ENCODE data around the gene PNLIPRP2.

PNLIPRP2 gene

DNA sequence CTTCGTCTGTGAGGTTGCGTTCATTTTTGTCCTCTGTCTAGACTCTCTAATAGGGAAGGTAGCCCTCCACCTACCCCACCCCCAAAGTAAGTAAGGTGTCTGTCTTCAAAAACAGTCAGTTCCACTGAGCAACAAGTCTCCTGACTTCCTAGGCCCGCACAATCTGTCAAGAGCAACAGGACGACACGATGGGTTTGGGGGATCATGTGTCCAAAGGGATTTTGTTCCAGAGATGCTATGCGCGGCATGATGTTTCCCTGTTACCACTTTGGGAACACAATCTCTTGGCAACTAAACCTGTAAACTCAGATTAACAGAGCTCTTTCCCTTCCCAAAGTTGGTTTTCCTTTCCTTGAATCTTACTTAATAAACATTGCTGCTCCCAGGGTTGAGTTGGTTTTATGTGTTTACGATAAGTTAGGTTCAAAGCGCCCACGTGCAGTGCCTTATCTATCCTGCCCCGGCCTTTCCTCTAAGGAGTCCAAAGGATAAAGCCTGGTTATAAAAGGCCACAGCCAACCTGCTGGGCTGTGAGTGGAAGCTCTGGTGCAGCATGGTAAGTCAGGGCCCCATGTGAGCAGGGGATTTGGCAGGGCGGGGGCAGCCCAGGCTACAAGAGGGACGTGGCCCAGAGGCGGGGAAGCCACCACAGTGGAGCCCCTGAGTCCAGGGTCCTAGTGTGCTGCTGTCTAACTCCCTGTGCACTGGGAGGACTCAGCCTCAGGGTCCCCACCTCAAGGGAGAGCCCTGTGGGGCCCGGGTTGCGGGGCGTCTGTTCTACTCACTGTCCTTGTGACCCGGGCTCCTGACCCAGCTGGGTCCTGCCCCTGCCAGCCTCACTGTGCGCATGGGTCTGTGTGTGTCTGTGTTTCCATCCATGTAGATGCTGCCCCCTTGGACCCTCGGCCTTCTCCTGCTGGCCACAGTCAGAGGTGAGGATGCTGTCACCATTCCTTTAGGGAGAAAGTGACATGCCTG lies at the start of gene PNLIPRP2:
Gene PNLIPRP2, plus strand, starts transcription at position 531 of the 978 bp plus-strand sequence.
- in situ Hi-C loops (cut with HindIII; ENCODE audit: low sequenced_read_pairs): no loop called here

DNA sequence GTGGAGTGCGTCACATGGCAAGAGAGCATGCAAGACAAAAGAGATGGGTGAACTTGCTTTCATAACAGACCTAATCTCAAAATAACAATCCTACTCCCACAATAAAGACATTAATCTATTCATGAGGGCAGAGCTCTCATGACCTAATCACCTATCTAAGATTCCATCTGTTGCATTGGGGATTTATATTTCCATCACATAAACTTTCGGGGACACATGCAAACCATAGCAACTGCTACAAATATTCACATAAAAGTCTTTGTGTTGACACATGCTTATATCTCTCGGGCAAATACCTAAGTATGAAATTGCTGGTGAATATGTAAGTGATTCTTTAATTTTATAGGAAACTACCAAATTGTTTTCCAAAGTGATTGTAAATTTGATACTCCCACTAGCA lies 46.0 kb upstream of the PNLIPRP2 start:
- in situ Hi-C loops (cut with HindIII; ENCODE audit: low sequenced_read_pairs): no loop called here

DNA sequence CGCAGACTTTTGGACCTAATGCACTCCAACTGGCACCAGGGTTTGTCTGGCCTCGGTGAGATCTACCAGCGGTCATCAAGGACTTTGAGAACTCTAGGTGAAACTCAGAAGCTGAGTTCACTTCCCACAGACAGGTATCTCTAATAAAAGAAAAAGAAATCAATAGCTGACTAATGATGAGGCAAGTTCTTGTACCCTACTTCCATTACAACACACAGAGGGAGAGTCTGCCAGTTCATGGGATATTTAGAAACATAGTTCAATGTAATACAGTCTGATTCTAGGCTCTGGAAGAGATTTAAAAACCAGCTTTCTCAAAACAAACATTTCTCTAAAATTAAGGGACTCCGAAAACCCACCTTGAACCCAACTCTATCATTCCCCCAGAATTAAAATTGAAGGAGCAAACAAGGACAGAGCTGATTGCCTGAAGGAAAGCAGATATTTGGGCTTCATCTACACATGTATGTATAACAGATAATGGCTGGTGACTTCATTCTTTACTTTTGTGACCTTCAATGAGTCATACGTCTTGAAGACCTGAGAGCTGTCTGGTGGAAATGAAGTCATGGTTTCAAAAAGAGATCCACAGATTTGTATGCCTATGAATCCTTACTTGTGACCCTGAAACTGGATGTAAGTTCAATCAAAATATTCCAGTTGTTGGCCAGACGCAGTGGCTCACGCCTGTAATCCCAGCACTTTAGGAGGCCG lies 32.7 kb upstream of the PNLIPRP2 start:
- in situ Hi-C loops (cut with HindIII; ENCODE audit: low sequenced_read_pairs): no loop called here

DNA sequence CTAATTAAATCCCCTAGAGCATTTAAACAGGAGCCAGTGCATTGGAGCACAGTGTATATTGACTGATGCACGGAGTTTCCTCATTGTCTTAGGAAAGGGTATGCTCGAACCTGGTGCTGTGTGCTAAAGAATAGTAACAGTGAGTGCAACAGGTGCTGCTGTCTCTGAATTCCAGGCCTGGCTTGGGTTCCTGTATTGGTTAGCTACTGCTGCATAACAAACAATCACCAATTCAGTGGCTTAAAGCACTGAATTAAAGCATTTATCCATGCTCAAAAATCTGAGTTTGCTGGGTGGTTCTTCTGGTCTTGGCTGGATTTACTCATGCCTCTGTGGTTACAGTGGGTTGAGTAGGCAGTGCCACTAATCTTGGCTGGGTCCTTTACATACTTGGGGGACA lies 31.8 kb upstream of the PNLIPRP2 start:
- in situ Hi-C loops (cut with HindIII; ENCODE audit: low sequenced_read_pairs): no loop called here

DNA sequence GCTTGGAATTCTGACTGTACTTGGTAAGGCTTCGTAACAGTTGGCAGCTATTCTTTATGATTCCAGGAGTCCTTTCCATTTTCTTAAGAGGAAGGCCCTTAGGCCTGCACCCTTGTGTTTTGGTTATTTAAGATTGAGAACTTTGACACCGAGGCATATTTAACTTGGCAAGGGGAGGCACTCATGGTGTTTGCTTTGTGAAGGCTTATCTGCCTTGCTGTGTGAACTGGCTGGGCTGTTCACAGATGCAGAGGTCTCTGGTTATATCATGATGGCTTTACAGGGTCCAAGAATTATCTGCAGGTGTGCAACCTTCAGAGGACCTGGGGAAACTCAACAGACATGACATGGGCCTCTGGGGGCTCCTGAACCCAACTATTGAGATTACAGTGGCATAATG lies 30.8 kb upstream of the PNLIPRP2 start:
- in situ Hi-C loops (cut with HindIII; ENCODE audit: low sequenced_read_pairs): no loop called here

DNA sequence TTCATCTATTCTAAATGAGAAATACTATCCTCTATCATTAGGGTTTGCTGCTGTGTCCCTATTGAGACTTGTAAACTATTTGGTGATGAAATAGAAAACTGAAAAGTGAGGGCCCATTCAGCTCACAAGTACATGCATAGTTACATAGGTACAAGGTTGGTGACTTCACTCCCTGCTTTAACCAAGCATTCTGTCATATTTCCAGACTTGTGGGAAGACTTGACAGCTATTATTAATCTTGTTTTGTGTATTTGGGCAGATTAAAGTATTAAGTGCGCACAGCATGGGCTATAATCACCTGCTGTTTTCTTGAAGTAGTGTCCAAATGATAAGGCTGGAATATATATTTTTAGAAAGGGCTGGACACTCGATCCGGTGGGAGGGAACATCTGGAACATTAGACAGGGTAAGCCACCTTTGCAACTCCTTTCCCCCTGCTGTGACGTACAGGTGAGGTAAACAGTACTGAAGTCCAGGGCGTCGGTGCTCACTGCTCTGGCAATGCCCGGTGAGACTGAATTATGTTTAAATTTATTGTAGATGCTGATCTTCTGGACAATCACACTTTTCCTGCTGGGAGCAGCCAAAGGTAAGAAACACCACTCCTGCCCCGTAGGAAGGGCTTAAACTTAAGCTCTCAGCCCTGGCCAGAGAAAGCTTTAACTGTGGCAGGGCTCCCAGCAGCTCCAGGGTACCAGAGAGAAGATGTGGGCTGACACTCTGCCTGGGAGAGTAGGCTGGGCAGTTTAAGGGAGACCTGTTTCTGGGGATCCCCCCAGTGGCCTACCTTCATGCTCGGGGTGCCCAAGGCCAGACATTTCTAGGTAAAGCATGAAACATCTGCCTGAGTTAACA lies 29.9 kb upstream of the PNLIPRP2 start, which contains the start of gene PNLIPRP1:
Gene PNLIPRP1, plus strand, starts transcription at position 370 of the 855 bp plus-strand sequence. Its CDS starts 171 bp downstream, at position 541.
- in situ Hi-C loops (cut with HindIII; ENCODE audit: low sequenced_read_pairs): no loop called here

DNA sequence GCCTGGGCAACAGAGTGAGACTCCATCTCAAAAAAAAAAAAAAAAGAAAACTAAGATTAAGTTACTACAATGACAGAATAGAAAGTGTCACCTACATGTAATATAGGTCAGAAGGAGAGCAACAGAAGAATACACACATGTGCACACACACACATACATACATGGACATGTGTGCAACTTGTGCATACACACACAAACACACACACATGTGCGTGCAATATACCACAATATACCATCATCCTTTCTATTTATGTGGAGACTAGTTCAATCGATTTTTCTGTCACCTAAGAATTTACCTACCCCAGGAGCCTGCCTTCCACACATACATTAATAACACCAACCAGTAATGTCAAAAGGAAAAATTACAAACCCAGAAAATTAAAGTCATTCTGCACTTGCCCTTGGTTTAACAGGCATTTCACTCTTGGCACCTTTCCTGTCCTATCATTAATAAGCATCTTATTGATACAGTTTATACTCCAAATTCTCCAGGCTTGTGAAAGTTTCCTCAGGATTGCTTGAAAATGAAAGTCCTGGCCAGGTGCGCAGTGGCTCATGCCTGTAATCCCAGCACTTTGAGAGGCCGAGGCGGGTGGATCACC lies 27.5 kb upstream of the PNLIPRP2 start:
- in situ Hi-C loops (cut with HindIII; ENCODE audit: low sequenced_read_pairs): no loop called here

DNA sequence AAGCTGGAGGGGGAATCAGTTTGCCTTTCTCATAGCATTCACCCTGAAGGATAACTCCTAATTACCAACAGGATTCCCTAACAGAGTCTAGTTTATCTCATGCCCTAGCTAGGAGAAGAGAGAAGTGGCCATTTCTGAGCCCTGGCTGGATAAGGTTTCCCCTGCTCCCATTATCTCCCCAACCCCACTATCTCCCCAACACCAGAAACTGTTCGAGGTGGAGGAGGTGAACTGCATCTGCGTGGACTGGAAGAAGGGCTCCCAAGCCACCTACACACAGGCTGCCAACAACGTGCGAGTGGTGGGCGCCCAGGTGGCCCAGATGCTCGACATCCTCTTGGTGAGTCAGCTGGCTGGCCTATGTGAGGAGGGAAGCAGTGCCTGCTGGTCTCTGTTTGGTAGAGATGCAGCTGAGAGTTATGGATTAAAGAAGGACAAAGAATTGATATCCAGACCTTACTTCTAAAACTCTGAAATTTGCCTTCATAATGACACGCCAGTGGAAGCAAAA lies 26.2 kb upstream of the PNLIPRP2 start:
- in situ Hi-C loops (cut with HindIII; ENCODE audit: low sequenced_read_pairs): no loop called here

DNA sequence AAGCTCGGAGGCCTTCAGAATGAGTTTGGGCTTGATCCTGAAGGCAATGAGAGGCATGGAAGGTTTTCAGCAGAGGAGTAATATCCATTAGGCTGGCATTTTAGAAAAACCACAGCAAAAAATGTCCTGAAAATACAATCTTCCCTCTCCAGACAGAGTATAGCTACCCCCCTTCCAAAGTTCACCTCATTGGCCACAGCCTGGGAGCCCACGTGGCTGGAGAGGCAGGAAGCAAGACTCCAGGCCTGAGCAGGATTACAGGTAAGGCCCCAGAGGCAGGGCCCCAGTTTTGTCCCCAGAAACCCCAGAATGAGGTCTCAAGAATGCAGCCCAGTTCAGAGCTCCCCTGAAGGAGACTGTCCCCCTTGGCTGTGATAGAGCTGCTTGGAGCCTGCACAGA lies 24.7 kb upstream of the PNLIPRP2 start:
- in situ Hi-C loops (cut with HindIII; ENCODE audit: low sequenced_read_pairs): no loop called here

DNA sequence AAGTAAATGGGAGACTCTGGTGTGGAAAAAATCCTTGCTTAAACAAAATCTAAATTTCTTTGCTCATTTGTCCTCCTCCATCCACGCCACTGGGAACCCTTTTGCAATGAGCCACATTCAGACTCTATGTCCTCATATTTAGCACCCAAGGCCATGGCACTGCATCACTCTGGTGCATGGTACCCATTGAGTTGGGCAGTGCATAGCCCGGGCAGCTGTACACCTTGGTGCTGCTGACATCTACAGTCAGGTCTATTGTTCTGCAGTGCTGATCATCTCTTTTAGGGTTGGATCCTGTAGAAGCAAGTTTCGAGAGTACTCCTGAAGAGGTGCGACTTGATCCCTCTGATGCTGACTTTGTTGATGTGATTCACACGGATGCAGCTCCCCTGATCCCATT lies 23.2 kb upstream of the PNLIPRP2 start:
- in situ Hi-C loops (cut with HindIII; ENCODE audit: low sequenced_read_pairs): no loop called here

DNA sequence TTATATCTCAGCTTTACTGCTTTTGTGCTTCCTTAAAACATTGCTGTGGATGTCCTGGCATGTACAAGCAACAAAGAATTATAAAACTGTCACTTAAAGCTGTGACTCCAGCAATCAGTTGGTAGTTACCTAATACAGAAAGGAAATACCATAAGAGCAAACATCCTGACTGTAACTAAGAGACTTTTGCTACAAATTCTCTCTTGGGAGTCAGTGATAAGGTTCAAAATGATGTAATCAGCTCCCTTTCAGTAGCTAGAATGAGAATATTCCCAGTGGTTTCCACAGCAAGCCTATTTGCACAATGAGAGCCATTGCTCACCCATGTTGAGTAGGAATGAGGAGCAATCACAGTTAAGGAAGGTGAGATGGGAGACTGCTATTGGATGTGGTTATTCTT lies 22.4 kb upstream of the PNLIPRP2 start:
- in situ Hi-C loops (cut with HindIII; ENCODE audit: low sequenced_read_pairs): no loop called here

DNA sequence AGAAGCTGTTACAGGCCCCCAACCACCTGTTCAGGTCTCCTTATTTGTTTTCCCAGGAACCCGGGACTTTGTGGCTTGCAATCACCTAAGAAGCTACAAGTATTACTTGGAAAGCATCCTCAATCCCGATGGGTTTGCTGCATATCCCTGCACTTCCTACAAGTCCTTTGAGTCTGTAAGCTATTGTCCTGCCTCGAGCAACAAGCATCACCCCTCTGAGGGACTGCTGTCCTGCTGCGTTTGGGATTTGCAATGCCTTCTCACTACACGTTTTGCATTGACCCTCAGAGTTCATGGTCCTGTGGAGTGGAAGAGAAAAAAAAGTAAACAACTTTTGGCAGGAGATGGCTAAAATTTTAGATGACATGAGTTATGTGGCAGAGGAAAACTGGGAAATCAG lies 20.8 kb upstream of the PNLIPRP2 start:
- in situ Hi-C loops (cut with HindIII; ENCODE audit: low sequenced_read_pairs): no loop called here

DNA sequence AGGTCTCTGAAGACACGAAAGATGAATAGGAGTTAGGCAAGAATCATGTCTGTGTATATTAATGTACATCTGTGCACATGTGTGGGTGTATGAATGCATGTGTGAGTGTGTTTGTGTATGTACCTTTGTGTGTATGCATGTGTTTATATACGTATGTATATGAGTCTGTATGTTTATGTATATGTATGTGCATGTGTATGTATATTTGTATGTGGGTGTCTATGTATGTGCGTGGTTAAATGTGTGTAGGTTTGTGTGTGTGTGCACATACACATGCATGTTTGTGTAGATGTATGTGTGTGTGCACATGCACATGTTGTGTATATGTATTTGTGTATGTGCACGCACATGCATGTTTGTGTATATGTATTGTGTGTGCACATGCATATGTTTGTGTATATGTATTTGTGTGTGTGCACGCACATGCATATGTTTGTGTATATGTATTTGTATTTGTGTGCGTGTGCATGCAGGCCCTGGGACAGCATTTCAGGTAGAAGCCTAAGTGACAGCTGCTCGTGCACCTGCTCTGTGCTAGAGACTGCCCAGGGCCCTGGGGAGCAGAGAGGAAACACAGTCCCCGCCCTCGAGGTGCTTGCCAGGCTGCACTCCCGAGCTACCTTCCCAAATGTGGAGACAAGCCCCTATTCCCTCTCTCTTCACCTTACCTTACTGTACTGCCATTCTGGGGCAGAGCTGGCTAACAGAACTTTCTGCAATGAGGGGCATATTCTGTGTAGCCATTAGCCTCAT lies 17.9 kb upstream of the PNLIPRP2 start:
- in situ Hi-C loops (cut with HindIII; ENCODE audit: low sequenced_read_pairs): no loop called here

DNA sequence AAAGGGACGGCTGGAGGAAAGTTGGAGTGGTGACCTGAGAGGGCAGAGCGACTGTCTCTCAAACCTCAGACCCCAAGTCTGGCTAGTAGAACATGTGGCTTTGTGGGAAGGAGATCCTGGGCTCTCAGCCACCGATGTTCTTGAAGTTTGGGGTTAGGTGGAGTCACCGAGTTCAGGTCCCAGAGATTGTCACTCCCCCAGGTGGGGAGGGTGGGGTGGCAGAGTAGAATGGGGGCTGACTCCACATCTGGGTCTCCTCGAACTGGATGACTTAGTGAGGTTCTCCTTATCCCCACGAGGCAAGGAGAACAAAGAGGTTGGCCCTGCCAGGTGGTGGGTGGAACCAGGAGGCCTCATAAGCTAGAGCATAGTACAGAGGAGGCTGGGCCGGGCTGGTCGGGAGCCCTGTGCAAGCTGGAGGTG lies 14.7 kb upstream of the PNLIPRP2 start:
- in situ Hi-C loops (cut with HindIII; ENCODE audit: low sequenced_read_pairs): no loop called here

DNA sequence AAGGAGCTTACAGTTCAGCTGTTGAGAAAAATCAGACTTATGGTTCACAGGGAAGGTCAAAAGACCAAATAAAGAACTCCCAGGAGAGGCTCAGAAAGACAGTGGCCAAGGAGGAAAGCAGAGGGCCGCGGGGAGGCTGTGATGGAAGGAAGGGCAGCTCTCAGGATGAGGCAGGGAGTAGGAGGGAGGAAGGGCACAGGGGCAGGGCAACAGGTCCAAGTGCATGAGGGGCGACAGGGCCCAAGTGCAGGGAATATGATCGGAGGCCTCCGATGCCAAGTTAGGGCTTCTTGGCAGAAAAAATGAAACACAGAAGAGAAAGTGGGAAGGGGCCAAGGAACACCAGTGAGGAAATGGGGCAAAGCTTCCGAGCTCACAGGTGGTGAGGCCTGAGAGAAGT lies 13.4 kb upstream of the PNLIPRP2 start:
- in situ Hi-C loops (cut with HindIII; ENCODE audit: low sequenced_read_pairs): no loop called here

DNA sequence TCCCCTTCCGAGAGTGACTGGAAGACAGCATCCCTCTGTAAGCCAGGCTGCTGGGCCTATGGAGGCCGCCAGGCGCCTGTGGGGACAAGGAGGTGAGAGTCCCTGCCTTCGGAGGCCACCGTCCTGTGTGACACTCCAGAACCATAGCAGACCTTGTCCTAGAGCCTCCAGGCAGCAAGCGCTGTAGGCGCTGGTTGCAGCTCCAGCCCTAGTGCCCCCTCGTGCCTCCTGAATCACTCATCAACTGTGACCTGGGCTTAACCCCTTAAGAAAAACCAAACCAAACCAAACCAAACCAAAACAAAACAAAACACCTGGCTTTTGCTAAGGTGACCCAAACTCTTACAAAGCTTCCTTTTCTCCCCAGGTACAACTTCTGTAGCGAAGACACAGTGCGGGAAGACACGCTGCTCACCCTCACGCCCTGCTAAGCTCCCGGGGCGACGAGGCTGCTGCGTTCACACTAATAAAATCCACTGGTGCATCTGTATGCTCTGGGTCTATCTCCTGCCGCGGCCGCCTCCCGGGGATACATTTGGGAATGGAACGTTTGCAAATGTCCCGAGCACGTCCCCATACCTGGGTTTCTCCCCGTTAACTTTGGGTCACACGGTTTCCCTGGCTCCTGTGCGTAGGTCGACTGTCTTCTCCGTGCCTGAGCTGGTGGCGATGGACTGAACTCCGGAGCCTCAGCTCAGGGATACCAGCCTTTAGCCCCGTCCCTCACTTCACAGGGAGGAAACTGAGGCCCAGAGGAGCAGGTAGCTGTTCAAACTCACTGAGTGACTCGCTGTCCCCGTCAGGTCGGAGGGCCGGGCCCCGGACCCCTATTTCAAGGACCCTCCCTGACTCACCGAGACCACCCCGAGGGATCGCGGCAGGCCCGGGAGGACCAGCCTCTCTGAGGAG lies 11.8 kb upstream of the PNLIPRP2 start:
- in situ Hi-C loops (cut with HindIII; ENCODE audit: low sequenced_read_pairs): no loop called here

DNA sequence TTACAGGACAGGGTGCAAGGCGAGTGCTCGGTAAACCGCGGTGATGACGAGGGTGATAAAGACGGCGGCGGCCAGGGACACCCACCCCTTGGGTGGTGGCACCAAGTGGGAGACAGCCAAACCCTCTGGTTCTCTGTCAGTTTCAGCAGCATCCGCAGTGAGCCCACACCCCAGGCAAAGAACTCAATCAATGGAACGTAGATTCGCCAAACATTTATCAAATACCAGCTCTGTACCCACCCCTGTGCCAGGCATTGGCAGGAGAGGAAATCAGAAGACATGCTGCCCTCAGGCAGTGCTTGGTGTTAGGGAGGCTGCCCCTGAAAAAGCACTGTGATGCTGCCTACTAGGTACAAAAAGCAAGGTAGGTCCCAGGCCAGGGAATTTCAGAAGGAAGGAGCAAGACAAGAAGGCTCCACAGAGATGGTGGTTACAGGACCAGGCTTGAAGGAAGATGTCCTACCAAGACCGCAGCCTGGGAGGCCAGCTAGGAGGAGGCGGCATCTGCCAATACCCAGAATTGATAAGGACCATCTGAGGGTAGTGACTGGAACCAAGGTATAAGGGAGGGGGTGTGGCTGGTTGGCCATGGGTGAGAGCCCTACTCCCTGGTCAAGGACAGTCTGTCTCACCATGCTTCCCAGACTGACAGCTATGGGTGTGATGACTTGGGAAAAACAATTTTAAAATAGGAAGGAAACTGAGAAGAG lies 10.2 kb upstream of the PNLIPRP2 start:
- in situ Hi-C loops (cut with HindIII; ENCODE audit: low sequenced_read_pairs): no loop called here

DNA sequence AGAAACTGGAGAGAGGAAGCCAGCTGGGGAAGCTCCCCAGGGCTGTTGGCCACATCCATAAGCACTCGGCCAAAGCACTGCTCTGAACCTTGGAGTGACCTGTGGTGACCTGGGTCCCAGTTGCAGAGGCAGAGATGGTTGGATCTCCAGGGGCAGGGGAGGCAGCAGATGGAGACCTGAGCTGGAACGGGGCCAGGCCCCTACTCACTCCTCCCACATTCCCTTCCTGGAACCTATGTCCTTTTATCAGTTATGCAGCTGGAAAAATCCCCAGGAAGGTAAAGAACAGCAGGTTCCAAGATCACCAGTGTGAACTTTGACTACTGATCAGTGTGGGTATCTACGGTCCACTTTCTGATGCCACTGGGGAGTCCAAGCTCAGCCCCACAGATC lies 9.6 kb upstream of the PNLIPRP2 start:
- in situ Hi-C loops (cut with HindIII; ENCODE audit: low sequenced_read_pairs): no loop called here
